B cell (primary cell): ENCODE results near the gene CETP. TPM values are rescaled to one million over a fixed set of nuclear protein-coding genes. Genes with fewer than 3 reads are reported as not detected.

Experiments used
- ATAC-seq: fragments of 200-7000 bp; cut with Tn5 transposase; one replicate; pipeline ENCODE4 v1.10.0; 2021; ENCODE audit warnings: low read depth, mild to moderate bottlenecking, moderate number of reproducible peaks, moderate library complexity
- CTCF ChIA-PET: fragments of 350-600 bp; sonication (Branson Sonifier 250); formaldehyde crosslinking; loops from one replicate; lab custom pipeline; 2021; ENCODE audit warnings: antibody characterized with exemption, inconsistent platforms; lab: Charles Lee
- POLR2A ChIA-PET: fragments of 350-600 bp; sonication (Branson Sonifier 250); formaldehyde crosslinking; loops from one replicate; lab custom pipeline; 2021; ENCODE audit warnings: antibody characterized with exemption; lab: Charles Lee
- DNase-seq: peaks from one replicate; pipeline ENCODE4 v3.0.0; 2013
- H2AFZ ChIP-seq: 2 replicates; pipeline ENCODE4 v1.6.1; 2012; ENCODE audit warnings: mild to moderate bottlenecking, low read depth, low read length; ENCODE audit not compliant: insufficient read depth, poor library complexity, severe bottlenecking
- H3K27ac ChIP-seq, 2 donors: 1 replicate in 1 of 2; 2 replicates in 1 of 2; pipeline ENCODE4 v1.5.1; 2012 to 2013; ENCODE audit warnings: low read length in 2 of 2, mild to moderate bottlenecking in 2 of 2, moderate library complexity in 1 of 2
- H3K27me3 ChIP-seq, 4 experiments: fragments of 200-600 bp in 1 of 4; sonication (generic) in 1 of 4; replicated peaks in 1 of 4; 1 replicate in 2 of 4; 2 replicates in 2 of 4; pipeline versions ENCODE4 v1.6.1 to v1.7.0; 2013 to 2016; ENCODE audit warnings: low read length in 3 of 4, mild to moderate bottlenecking in 2 of 4, mixed read lengths in 1 of 4, moderate library complexity in 1 of 4; ENCODE audit not compliant: insufficient read depth in 4 of 4, control insufficient read depth in 3 of 4; ENCODE audit errors: control extremely low read depth in 1 of 4
- H3K36me3 ChIP-seq, 2 experiments: replicated peaks in 1 of 2; 1 replicate in 1 of 2; 2 replicates in 1 of 2; pipeline versions ENCODE4 v1.6.1 to v1.7.1; 2013; ENCODE audit warnings: low read length in 1 of 2; ENCODE audit not compliant: insufficient read depth in 2 of 2, control insufficient read depth in 1 of 2; ENCODE audit errors: control extremely low read depth in 1 of 2, extremely low read depth in 1 of 2
- H3K4me1 ChIP-seq, 2 donors: fragments of 200-600 bp in 1 of 2; sonication (generic) in 1 of 2; 1 replicate in 1 of 2; 2 replicates in 1 of 2; pipeline versions ENCODE4 v1.5.1 to v1.6.1; 2013 to 2017; ENCODE audit warnings: low read length in 2 of 2; ENCODE audit not compliant: control insufficient read depth in 2 of 2, insufficient read depth in 2 of 2
- H3K4me2 ChIP-seq: replicated peaks from 2 replicates; pipeline ENCODE3; 2012; ENCODE audit warnings: mild to moderate bottlenecking, low read depth, low read length; ENCODE audit not compliant: poor library complexity, severe bottlenecking
- H3K4me3 ChIP-seq, 5 experiments: fragments of 200-600 bp in 1 of 5; sonication (generic) in 1 of 5; 1 replicate in 3 of 5; 2 replicates in 2 of 5; pipeline versions ENCODE4 v1.5.1 to v1.7.0; 2011 to 2016; ENCODE audit warnings: low read length in 4 of 5, mild to moderate bottlenecking in 4 of 5, low read depth in 2 of 5, control low read depth in 1 of 5, moderate library complexity in 1 of 5; ENCODE audit not compliant: insufficient read depth in 1 of 5; ENCODE audit errors: control extremely low read depth in 1 of 5, extremely low read depth in 1 of 5
- H3K79me2 ChIP-seq: fragments of 200-600 bp; sonication (generic); one replicate; pipeline ENCODE4 v1.6.0; 2016; ENCODE audit warnings: low read length; ENCODE audit not compliant: control insufficient read depth, insufficient read depth
- H3K9ac ChIP-seq: fragments of 200-600 bp; sonication (generic); 2 replicates; pipeline ENCODE4 v1.6.1; 2017; ENCODE audit warnings: mild to moderate bottlenecking, low read length, moderate library complexity
- H3K9me3 ChIP-seq, 3 donors: one replicate each; pipeline versions ENCODE4 v1.6.1 to v1.7.1; 2013; ENCODE audit warnings: low read length in 2 of 3; ENCODE audit not compliant: control insufficient read depth in 2 of 3, insufficient read depth in 1 of 3; ENCODE audit errors: control extremely low read depth in 1 of 3
- H4K20me1 ChIP-seq: 2 replicates; pipeline ENCODE4 v1.6.0; 2012; ENCODE audit warnings: mild to moderate bottlenecking, low read length; ENCODE audit not compliant: insufficient read depth, control insufficient read depth, poor library complexity, severe bottlenecking
- H3K27ac Mint-ChIP-seq: one replicate; pipeline ENCODE4 v1.8.0; 2021; ENCODE audit warnings: mixed read lengths
- H3K27me3 Mint-ChIP-seq: one replicate; pipeline ENCODE4 v1.8.0; 2021; ENCODE audit warnings: mixed read lengths
- H3K4me1 Mint-ChIP-seq: one replicate; pipeline ENCODE4 v1.8.0; 2021; ENCODE audit warnings: mixed read lengths
- H3K4me3 Mint-ChIP-seq: one replicate; pipeline ENCODE4 v1.8.0; 2021; ENCODE audit warnings: mixed read lengths
- H3K9me3 Mint-ChIP-seq: one replicate; pipeline ENCODE4 v1.8.0; 2022; ENCODE audit warnings: mixed read lengths; ENCODE audit not compliant: insufficient read depth
- EZH2 ChIP-seq: IDR thresholded peaks from 2 replicates; pipeline ENCODE4 v1.6.1; 2012; ENCODE audit warnings: borderline replicate concordance, low read depth, mild to moderate bottlenecking, moderate library complexity, low read length; ENCODE audit not compliant: insufficient read depth, poor library complexity, severe bottlenecking
- WGBS: methylation state at CpG from one replicate; pipeline ENCODE4 v1.1.5; 2013; ENCODE audit warnings: missing lambda C conversion rate; ENCODE audit not compliant: insufficient coverage; 5-methylcytosine and 5-hydroxymethylcytosine counted together
- intact Hi-C: fragments of 100-400 bp; cut with micrococcal nuclease; formaldehyde crosslinking; loops from one replicate; pipeline ENCODE4 v1.10.0; 2022
- polyA plus RNA-seq: library from polyadenylated mRNA; depleted of rRNA; stranded (reverse); fragments of >200 nt; gene quantifications from 2 replicates; pipeline ENCODE4 v1.2.3, GENCODE V29; 2012
- total RNA-seq, 2 donors: library from RNA; stranded (reverse); fragments of 120-200 nt in 1 of 2; gene quantifications; 1 replicate in 1 of 2; 2 replicates in 1 of 2; pipeline versions ENCODE4 v1.2.3 to v1.2.4, GENCODE V29; 2013 to 2022
- TF ChIP-seq, protein P1 (sequence below): fragments of 200-600 bp; IDR thresholded peaks from one replicate; pipeline ENCODE4 v1.8.0; 2022; ENCODE audit warnings: antibody characterized with exemption, mild to moderate bottlenecking

Gene CETP
- total and polyA plus RNA-seq, 2 donors (not counting 1 experiment from before 2014, with no cell fraction given): 0.18 to 1.3 TPM

DNA sequence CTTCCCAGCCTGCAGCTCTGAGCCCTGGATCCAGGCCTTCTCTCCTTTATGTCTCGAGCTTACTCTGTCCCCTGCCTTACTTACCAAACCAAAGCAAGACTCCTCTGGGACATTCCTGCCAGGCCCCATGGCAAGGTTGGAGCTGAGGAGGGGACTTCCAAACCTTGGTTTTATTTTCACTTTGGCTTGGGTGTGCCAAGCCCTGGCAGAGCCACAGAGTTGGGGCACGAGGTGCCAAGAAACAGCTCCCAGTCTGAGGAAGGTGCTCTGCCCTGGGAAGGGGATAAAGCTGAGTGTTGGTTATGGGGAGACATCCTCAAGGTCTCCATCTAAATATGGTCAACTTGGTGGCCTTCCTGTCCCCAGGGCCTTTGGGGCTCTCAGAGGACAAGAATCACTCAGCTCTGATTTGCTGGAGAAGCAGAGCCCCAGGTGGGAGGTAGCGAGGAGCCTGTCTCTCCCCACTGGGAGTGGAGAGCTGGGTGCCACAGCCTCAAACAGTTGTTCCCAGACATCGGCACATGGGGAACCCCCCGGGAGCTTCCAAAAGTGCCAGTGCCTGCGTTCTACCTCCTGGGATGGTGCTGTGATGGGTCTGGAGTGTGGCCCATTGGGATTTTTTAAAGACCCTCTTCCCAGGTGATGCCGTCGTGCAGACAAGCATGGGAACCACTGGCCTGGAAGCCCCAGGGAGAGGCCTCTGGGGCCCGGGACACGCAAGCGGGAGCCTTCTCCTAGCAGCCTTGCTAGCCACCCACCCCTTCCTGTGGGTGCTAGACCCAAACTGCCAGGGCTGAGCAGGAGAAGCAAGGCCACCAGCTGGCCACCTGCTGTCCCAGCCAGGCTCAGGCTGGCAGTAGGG is 37.9 kb downstream of the CETP start:
- peak overlapping the region; percentile 15 for H3K9ac ChIP-seq
- ChIA-PET CTCF (interaction anchor here (0.9 to 2.1 kb wide), 10 partner anchors 10 to 46 kb away, joined by 3 to 13 read pairs (median 4); partner anchors contain the start of gene NLRC5), POLR2A (interaction anchor here (0.6 to 1.6 kb wide), 8 partner anchors 10 to 42 kb away, joined by 3 to 9 read pairs (median 4); partner anchors contain the start of gene NLRC5)
- peaks cover 10% of the 10 kb centered on the region for H4K20me1 ChIP-seq
- no peak for TF ChIP-seq EZH2
- TF ChIP-seq, protein P1, sequence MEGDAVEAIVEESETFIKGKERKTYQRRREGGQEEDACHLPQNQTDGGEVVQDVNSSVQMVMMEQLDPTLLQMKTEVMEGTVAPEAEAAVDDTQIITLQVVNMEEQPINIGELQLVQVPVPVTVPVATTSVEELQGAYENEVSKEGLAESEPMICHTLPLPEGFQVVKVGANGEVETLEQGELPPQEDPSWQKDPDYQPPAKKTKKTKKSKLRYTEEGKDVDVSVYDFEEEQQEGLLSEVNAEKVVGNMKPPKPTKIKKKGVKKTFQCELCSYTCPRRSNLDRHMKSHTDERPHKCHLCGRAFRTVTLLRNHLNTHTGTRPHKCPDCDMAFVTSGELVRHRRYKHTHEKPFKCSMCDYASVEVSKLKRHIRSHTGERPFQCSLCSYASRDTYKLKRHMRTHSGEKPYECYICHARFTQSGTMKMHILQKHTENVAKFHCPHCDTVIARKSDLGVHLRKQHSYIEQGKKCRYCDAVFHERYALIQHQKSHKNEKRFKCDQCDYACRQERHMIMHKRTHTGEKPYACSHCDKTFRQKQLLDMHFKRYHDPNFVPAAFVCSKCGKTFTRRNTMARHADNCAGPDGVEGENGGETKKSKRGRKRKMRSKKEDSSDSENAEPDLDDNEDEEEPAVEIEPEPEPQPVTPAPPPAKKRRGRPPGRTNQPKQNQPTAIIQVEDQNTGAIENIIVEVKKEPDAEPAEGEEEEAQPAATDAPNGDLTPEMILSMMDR: no peak
- peaks cover 0 to 17% of the 10 kb centered on the region in 2 experiments for H3K36me3 ChIP-seq
- peak overlapping the region; percentile 35 for H2AFZ ChIP-seq
- H3K27ac ChIP-seq: peak overlapping the region; percentile 77 to 83
- Mint-ChIP-seq H3K27me3 (no peaks in the 10 kb centered on the region), H3K4me1 (peaks cover 85% of the 10 kb centered on the region), H3K4me3 (peak overlapping the region; percentile 71), H3K27ac (peak overlapping the region; percentile 94), H3K9me3 (no peaks in the 10 kb centered on the region)
- H3K79me2 ChIP-seq: peaks cover 66% of the 10 kb centered on the region
- peak; percentile 22 for ATAC-seq
- intact Hi-C loops: loop anchor here (1.0 to 5.0 kb wide), 2 partner anchors 8 to 32 kb away; no protein-coding TSS in a partner anchor
- no peak overlapping the region for H3K4me3 ChIP-seq
- peaks cover 45 to 62% of the 10 kb centered on the region in 2 donors for H3K4me1 ChIP-seq
- H3K27me3 ChIP-seq: no peaks in the 10 kb centered on the region
- peaks cover 0 to 11% (median 0%) of the 10 kb centered on the region in 3 donors for H3K9me3 ChIP-seq
- 78% methylated on average over 7 of the region's 11 CpGs for WGBS
- peak overlapping the region; percentile 62 for H3K4me2 ChIP-seq
- peak; percentile 73 for DNase-seq
